GM21423 (cell line): ENCODE data around the gene CDC25C.
"Not testable (repeated sequence)": the region's sequence is repeated elsewhere in the genome, so short reads cannot be mapped to it uniquely, and the experiment has no call there.

Experiments
- ATAC-seq: cut with Tn5 transposase; IDR thresholded peaks from one replicate; pipeline ENCODE4 v1.9.1; 2021; ENCODE audit warnings: mild to moderate bottlenecking, moderate library complexity; ENCODE audit not compliant: unreplicated experiment

The CDC25C gene

GRCh38 chr5:138280915-138281314, 50.7 kb downstream of the CDC25C start:
- no peak for ATAC-seq

GRCh38 chr5:138276402-138277054, 55.1 kb downstream of the CDC25C start:
- no peak for ATAC-seq

DNA sequence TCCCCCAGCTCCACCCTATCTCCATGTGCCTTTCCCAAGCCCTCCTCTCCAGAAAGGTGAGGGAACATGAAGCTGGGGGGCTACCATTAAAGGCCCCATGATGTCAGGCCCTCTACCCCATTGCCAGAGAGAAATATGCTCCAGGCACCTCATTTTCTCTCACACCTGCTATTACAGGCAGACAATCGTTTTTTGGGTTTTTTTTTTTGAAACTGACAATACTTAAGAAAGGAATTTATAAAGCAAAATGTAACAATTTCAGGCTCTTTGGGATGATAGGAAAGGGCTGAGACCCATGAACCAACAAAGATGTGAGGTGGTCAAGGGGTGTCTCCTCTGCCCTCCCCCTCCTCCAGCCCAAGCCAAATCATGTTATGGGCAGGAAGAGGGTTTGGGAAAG, 55.7 kb downstream of the CDC25C start:
- ATAC-seq: no peak

DNA sequence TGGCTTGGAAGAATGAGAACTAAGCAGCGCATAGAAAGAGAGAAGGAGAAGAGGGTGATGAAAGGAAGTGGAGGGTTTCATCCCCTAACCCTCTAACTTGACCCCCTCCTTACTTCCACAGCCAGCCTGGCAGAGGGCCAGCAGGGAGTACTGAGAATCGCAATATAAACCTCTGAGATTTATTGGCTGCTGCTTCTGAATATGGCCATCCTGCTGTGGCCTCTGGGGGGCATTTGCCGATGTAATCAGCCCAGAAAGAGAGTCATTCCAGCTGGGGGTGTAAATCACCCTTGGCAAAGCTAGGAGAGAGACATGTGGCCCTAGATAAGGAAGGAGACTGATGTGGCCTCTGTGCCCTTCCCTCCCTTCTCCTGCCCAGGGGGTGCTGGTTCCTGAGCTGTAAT, 56.2 kb downstream of the CDC25C start:
- ATAC-seq: no peak

DNA sequence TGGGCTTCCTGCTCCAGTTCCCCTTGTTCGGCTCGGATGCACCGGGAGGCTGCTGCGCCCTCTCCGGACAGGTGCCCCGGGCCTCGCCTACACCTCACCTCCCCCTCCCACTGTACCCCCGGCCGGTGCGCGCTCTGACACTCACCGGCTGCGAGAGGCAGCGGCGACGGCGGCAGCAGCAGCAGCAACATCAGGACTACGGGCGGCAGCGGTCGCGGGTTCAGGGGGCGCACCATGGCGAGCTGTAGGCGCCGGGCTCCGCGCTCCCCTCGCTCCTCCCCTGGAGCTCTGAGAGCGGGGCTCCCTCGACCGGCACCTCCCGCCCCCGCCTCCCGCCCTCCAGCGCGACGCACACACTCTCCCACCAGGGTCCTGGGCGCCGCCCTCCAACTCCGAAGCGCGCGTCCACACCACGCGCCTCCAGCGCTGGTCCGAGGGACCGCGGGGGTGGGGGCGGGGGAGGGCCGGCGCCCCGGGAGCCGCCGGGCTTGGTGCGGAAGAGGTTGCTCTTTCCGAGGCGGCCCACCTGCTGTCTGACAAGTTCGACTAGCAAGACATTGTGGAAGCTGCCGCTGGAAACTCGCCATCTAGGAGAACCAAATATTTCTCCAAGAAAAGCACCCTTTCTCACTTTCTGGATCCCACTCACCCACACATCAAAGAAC, 57.3 kb downstream of the CDC25C start, which contains the start of gene GFRA3:
Gene GFRA3, minus strand, starts transcription at position 433 of the 665 bp plus-strand sequence. Its CDS starts 197 bp downstream, at position 236.
- no peak for ATAC-seq

GRCh38 chr5:138273834-138274188, 57.8 kb downstream of the CDC25C start:
- no peak for ATAC-seq

DNA sequence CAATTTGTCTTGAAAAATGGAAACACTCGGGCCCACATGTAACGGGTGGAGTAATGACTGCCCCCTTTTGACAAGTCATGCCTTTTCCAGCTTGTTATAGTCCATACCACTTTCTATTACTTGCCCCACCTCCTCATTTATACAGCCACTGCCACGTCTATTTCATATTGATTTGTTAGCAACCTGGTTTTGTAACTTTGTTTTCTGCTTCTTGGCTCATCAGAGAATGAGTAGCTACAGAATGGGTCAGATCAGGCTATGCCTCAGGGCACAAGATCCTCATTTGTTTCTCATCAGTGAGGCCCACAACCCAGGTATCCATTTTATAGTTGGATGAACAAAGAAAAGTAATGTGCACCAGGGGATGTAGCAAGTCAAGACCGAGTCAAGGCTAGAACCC, 58.9 kb downstream of the CDC25C start:
- no peak for ATAC-seq

DNA sequence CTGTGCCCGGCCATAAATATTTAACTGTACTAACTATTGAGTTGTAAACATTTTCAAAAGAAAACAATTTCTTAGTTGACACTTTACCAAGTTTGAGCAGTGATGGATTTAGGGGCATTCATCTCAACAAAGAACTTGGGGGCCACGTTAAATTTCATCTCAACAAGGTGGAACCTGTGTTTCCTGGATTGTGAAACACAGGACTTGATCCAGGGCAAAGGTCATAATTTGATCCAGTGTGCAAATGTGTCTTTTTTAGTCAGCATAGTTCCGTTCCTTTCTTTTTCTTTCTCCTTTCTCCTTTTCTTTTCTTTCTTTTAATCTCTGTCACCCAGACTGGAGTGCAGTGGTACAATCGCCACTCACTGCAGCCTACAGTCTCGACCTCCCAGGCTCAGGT, 60.3 kb downstream of the CDC25C start:
- ATAC-seq: no peak

GRCh38 chr5:138264183-138264582, 67.4 kb downstream of the CDC25C start:
- ATAC-seq: no peak

DNA sequence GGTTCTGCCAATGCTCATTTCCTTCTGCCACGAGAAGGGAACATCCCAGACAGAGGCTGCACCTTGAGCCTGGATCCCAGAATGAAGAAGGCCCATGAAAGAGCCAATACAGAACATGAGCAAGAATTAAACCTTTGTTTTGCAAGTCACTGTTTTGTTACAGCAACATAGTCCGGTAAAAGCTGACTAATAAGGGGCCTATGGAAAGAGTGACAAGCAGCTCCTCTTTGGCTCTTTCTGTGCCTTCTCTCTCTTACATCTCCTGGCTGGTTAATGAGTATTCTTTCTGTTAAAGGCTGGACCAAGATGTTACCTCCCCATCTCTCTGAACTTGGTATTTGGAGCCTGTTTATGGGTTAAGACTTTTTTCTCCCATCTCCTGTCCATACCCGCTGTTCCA, 68.0 kb downstream of the CDC25C start:
- ATAC-seq: no peak

DNA sequence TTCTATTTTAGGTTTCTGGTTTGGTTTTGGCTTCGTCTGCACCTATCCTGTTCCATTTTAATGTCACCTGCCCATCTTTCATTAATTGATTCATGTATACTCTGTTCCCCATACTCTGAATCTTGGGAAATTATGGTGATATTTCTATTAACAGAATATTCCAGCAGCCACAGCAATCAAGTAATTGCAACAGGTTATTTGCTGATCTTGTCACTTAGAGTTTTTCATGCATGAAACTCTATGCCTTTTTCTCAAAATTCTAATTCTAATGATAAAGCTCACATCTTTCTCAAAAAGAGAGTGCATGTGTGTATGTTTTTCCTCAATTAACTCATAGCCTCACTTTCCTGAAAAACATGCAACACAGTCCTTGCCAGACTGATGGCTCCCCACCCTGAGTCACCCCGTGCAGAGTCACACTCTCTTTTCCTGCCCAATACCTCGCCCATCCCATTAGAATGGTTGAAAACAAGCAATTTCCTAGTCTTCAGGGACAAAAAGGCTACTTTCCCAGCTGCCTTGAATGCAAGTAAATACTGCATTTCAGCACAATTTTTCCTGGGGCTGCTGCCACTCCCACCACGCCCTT, 72.8 kb downstream of the CDC25C start:
- ATAC-seq: no peak

- no peak for ATAC-seq
Measured at GRCh38 chr5:138257583-138257982, 74.0 kb downstream of the CDC25C start.

- ATAC-seq: no peak
Measured at GRCh38 chr5:138252944-138253343, 78.7 kb downstream of the CDC25C start.

DNA sequence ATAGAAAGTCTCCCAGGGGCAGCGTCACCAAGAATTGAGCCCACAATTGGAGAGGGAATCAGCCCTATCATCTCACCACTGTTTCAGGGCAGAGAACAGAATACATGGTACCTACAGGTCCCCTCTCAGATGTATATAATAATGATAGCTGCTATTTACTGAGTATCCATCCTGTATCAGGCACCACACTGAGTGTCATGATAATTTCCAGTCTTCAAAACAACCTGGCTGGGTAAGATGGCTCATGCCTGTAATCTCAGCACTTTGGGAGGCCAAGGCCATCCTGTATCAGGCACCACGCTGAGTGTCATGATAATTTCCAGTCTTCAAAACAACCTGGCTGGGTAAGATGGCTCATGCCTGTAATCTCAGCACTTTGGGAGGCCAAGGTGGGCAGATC, 83.8 kb downstream of the CDC25C start:
- not testable (repeated sequence) for ATAC-seq

DNA sequence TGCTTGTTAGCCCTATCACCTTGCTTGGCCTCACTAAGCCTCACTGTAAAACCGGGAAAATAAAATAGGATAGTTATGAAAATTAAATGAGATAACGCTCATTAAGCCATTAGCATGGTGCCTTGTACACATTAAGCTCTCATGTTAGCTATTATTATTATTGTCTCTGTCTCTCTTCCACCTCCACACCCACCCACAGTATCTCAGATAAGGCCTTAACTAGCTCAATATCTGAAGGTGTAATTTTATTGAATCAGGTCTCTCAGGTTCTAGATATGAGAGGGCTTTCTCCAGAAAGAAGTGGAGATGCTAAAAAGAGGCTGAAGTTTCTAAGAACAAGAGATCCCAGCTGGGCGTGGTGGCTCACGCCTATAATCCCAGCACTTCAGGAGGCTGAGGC, 84.8 kb downstream of the CDC25C start:
- ATAC-seq: no peak

GRCh38 chr5:138246334-138246733, 85.3 kb downstream of the CDC25C start:
- no peak for ATAC-seq

GRCh38 chr5:138245717-138246116, 85.9 kb downstream of the CDC25C start:
- ATAC-seq: no peak

DNA sequence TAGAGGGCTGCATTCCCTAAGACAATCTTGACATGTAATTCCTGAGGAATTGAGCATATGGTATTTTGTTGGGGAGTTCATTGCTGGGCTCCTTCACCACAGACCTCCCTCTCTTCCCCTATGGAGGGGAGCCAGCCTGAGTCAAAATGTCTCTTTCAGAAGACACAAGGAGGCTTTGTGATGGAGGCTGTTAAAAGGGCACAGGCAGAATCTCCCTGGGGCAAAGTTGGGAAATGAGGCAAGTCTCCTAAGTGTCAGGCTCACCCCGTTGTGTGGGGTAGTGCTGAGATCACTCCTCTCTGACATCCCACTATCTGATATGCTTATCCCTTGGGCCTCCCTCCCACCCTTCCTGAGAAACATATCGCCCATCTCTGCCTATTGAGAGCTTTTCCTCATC, 87.8 kb downstream of the CDC25C start:
- ATAC-seq: no peak

- ATAC-seq: no peak
Measured at GRCh38 chr5:138241688-138242571, 89.7 kb downstream of the CDC25C start.

DNA sequence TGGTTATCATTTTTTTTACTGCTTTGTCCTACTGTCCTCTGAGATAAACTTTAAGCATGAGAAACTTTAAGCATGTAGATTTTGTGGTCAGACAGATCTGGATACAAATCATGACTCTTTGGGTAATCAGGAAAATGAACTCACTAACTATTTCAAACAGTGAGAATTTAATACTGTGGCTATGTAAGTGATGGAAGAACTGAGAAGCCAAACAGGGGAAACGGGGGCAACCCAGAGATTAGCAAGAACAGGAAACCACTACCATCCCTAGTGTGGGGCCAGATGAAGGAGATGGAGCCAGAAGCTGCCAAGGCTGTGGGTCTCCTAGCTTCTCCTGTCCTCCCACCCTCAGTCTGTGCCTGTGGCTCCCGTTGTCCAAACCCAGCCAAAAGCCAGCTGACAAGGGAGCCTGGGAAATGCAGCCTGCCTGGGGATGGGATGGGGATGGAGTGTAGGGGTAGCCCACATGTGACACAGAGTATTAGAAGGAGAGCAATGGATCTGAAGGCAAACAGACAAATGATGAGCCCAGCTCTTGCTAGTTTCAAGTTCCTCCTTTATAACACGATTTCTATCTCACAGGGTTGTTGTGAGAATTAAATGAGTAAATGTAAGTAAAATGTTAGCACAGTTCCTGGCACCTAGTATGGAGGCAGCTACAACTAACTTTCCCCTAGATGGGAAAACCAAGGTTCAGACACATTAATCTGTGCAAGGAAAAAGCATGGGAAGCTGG, 90.8 kb downstream of the CDC25C start:
- ATAC-seq: no peak

DNA sequence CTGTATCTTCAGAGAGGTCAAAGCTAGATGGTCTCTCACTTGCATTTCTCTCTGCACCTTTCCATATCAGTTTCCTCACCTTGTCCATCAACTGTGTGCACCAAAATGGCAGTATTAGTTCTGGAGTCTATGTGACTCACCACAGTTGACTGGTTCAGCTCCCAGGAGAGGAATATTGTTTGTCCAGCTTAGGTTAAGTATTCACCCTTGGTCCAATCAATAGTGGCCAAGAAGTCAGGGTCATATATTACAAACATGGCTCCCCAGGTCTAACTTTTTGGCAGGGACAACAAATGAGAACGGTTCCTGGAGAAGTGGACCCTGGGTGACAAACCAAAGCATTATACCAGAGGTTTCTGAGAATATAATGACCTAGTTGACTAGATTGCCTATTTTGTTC, 93.6 kb downstream of the CDC25C start:
- ATAC-seq: no peak
